ENCODE measurements around the gene XXYLT1. TPM values are rescaled to one million over a fixed set of nuclear protein-coding genes. Genes with fewer than 3 reads are reported as not detected.

The XXYLT1 gene
- total and polyA plus RNA-seq, 2 of the 4 experiments (the other 2 are of a cell fraction), result 14.7 to 18.1 TPM

- no peak overlapping the region for H3K14ac ChIP-seq (replicated peaks; ENCODE audit: low read depth, low read length)
- no peak overlapping the region for H2AFZ ChIP-seq (replicated peaks; ENCODE audit: low read length, poor library complexity)
- CTCF ChIA-PET, result interaction anchor here (1.5 kb wide), 1 partner anchor 11 kb away, joined by 4 read pairs; no protein-coding TSS in a partner anchor
- H4K20me1 ChIP-seq (ENCODE audit: insufficient read depth, low read length), result peaks cover 10% of the 10 kb centered on the region
- WGBS, 2 experiments (ENCODE audit: extremely low coverage in 2 of 2, insufficient read length in 1 of 2), result 92% methylated on average over 4 of the region's 11 CpGs; no CpG with 5 or more reads in 1 of the 2 experiments
- H3K18ac ChIP-seq (ENCODE audit: low read depth, low read length), result no peak overlapping the region
- H3K23ac ChIP-seq (ENCODE audit: low read depth, low read length), result no peak overlapping the region
- no peak overlapping the region for H3K4ac ChIP-seq (ENCODE audit: low read depth, low read length)
- DNase-seq, result no peak
- H3K36me3 ChIP-seq (ENCODE audit: control insufficient read depth, insufficient read depth, low read length), result peaks cover 1% of the 10 kb centered on the region; the same call in 1 of the 2 replicates
- ATAC-seq (ENCODE audit: low read depth), result no peak
- H3K4me2 ChIP-seq (ENCODE audit: low read depth, low read length), result no peak overlapping the region
- no peak overlapping the region for H2BK120ac ChIP-seq (ENCODE audit: low read depth, low read length)
- H4K5ac ChIP-seq (ENCODE audit: low read depth, low read length), result no peak overlapping the region
- H3K4me1 ChIP-seq (ENCODE audit: control insufficient read depth, insufficient read depth, low read length), result peaks cover 7% of the 10 kb centered on the region; the same call in 1 of the 2 replicates
- H2BK20ac ChIP-seq (ENCODE audit: low read depth, low read length), result no peak overlapping the region
- peaks cover 6% of the 10 kb centered on the region for H3K9me1 ChIP-seq (ENCODE audit: insufficient read depth, low read length)
- TF ChIP-seq BHLHE40 (IDR thresholded peaks at IDR 0.05; ENCODE audit: low read depth, low read length) (no peak), CEBPB (IDR thresholded peaks at IDR 0.05; ENCODE audit: low read depth, low read length) (no peak), NFE2L2 (IDR thresholded peaks at IDR 0.05; ENCODE audit: low read depth, low read length) (no peak), RCOR1 (IDR thresholded peaks at IDR 0.05; ENCODE audit: insufficient replicate concordance, low read length) (no peak), RFX5 (IDR thresholded peaks at IDR 0.05; ENCODE audit: low read depth, low read length) (no peak), POLR2A (IDR thresholded peaks at IDR 0.05; ENCODE audit: low read depth, low read length) (no peak), FOS (IDR thresholded peaks at IDR 0.05; ENCODE audit: low read depth, low read length) (no peak), MAZ (IDR thresholded peaks at IDR 0.05; ENCODE audit: borderline replicate concordance, low read depth, low read length) (no peak), SMC3 (IDR thresholded peaks at IDR 0.05; ENCODE audit: low read depth, low read length) (no peak), CHD1 (IDR thresholded peaks at IDR 0.05; ENCODE audit: low read depth, low read length) (no peak), ELK1 (IDR thresholded peaks at IDR 0.05; ENCODE audit: borderline replicate concordance, low read depth, low read length) (no peak), USF2 (IDR thresholded peaks at IDR 0.05; ENCODE audit: low read depth, low read length) (no peak), CTCF (conservative IDR thresholded peaks at IDR 0.05; ENCODE audit: low read depth, low read length) (no peak), MXI1 (IDR thresholded peaks at IDR 0.05; ENCODE audit: borderline replicate concordance, low read depth, low read length) (no peak), MAFK (IDR thresholded peaks at IDR 0.05; ENCODE audit: low read depth, low read length) (no peak)
- H4K8ac ChIP-seq (ENCODE audit: low read depth in 2 of 2, low read length in 2 of 2), result no peak overlapping the region
- H2BK5ac ChIP-seq (ENCODE audit: low read depth, low read length, poor library complexity, severe bottlenecking), result no peak overlapping the region
- H3K9ac ChIP-seq (ENCODE audit: low read depth, low read length), result no peak overlapping the region
- no peak overlapping the region for H3K4me3 ChIP-seq (ENCODE audit: insufficient read depth, low read depth, low read length)
- no peaks in the 10 kb centered on the region for H3K27me3 ChIP-seq (ENCODE audit: control insufficient read depth, insufficient read depth, low read length)
- no peak overlapping the region for H3K27ac ChIP-seq (ENCODE audit: insufficient read depth, low read length)
- H2AK9ac ChIP-seq (replicated peaks; ENCODE audit: low read depth, low read length, poor library complexity), result no peak overlapping the region
- no peak overlapping the region for H2BK15ac ChIP-seq (ENCODE audit: low read depth, low read length)
- POLR2A ChIA-PET (ENCODE audit: unreplicated experiment), result no interaction called here
- H3K79me1 ChIP-seq (ENCODE audit: low read depth in 1 of 2, low read length in 2 of 2), result peaks cover 17 to 60% of the 10 kb centered on the region in 2 experiments
- H3K9me3 ChIP-seq (ENCODE audit: control insufficient read depth, insufficient read depth, low read length), result no peaks in the 10 kb centered on the region
- intact Hi-C loops (cut with micrococcal nuclease) (loop anchor here (10.0 kb wide), 1 partner anchor 95 kb away; no protein-coding TSS in a partner anchor), in situ Hi-C loops (cut with MboI; ENCODE audit: low sequenced_read_pairs) (loop anchor here (10.0 kb wide), 1 partner anchor 135 kb away; no protein-coding TSS in a partner anchor), dilution Hi-C loops (cut with HindIII; ENCODE audit: low sequenced_read_pairs, unreplicated experiment) (no loop called here)
- H3K56ac ChIP-seq (ENCODE audit: extremely low read depth, insufficient read depth, low read length), result no peak overlapping the region
- no TSS peak for BruUV-seq (replicated peaks)
- no peak overlapping the region for H2AK5ac ChIP-seq (ENCODE audit: low read depth, low read length)
- H4K91ac ChIP-seq (ENCODE audit: insufficient read depth, low read depth, low read length), result no peak overlapping the region
Observed at GRCh38 chr3:195249858-195250464, 21.0 kb downstream of the XXYLT1 start.

All from IMR-90 (cell line).